ENCODE measurements around the gene DNASE1L2. TPM values are rescaled to one million over a fixed set of nuclear protein-coding genes. Genes with fewer than 3 reads are reported as not detected.
"Not testable (repeated sequence)": the region's sequence is repeated elsewhere in the genome, so short reads cannot be mapped to it uniquely, and the experiment has no call there.

DNASE1L2 gene
- total and polyA plus RNA-seq, 4 donors, result 0.13 to 0.67 (median 0.28) TPM

DNA sequence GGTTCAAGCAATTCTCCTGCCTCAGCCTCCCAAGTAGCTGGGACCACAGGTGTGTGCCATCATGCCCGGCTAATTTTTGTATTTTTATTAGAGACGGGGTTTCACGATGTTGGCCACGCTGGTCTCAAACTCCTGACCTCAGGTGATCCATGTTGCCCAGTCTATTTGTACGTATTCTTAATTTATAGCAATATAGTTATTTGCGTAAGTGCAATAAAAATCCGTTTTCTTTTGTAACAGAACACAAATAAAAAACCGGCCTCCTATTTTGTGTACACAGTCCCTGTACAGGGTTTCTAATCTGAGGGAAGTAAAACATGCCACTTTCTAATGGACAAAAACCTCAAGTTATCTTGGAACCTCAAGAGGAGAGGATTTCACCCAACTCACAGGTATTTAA lies 24.0 kb downstream of the DNASE1L2 start:
- Histone ChIP-seq H3K36me3 (ENCODE audit: control insufficient read depth in 4 of 4, insufficient read depth in 3 of 4, low read depth in 1 of 4, low read length in 3 of 4) (peaks cover 23 to 74% (median 43%) of the 10 kb centered on the region in 4 donors), H3K4me3 (ENCODE audit: low read depth in 1 of 3, low read length in 3 of 3) (no peak overlapping the region), H3K9me3 (ENCODE audit: control insufficient read depth in 4 of 4, low read length in 3 of 4) (no peaks in the 10 kb centered on the region), H3K9ac (ENCODE audit: low read depth in 1 of 2, low read length in 2 of 2) (no peak overlapping the region), H3K27ac (ENCODE audit: low read depth in 1 of 2, low read length in 2 of 2) (no peak overlapping the region), H3K27me3 (ENCODE audit: control insufficient read depth in 4 of 4, insufficient read depth in 4 of 4, low read length in 3 of 4) (no peaks in the 10 kb centered on the region), H3K4me1 (ENCODE audit: control insufficient read depth in 4 of 4, insufficient read depth in 4 of 4, low read length in 3 of 4) (peaks cover 0 to 5% (median 0%) of the 10 kb centered on the region in 4 donors)
- WGBS, result 92% methylated on average over 8 of the region's 8 CpGs
- TF ChIP-seq, protein P1, sequence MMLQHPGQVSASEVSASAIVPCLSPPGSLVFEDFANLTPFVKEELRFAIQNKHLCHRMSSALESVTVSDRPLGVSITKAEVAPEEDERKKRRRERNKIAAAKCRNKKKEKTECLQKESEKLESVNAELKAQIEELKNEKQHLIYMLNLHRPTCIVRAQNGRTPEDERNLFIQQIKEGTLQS (IDR thresholded peaks at IDR 0.05), result no peak
- TF ChIP-seq RAD21 (IDR thresholded peaks at IDR 0.05) (no peak), NR2F2 (IDR thresholded peaks at IDR 0.05) (no peak), HNF4G (IDR thresholded peaks at IDR 0.05) (no peak), RXRA (IDR thresholded peaks at IDR 0.05) (no peak), FOXA1 (IDR thresholded peaks at IDR 0.05) (no peak), EGR1 (IDR thresholded peaks at IDR 0.05; ENCODE audit: low read depth in 2 of 2) (no peak), SP1 (IDR thresholded peaks at IDR 0.05) (no peak)
- TF ChIP-seq, protein P2, sequence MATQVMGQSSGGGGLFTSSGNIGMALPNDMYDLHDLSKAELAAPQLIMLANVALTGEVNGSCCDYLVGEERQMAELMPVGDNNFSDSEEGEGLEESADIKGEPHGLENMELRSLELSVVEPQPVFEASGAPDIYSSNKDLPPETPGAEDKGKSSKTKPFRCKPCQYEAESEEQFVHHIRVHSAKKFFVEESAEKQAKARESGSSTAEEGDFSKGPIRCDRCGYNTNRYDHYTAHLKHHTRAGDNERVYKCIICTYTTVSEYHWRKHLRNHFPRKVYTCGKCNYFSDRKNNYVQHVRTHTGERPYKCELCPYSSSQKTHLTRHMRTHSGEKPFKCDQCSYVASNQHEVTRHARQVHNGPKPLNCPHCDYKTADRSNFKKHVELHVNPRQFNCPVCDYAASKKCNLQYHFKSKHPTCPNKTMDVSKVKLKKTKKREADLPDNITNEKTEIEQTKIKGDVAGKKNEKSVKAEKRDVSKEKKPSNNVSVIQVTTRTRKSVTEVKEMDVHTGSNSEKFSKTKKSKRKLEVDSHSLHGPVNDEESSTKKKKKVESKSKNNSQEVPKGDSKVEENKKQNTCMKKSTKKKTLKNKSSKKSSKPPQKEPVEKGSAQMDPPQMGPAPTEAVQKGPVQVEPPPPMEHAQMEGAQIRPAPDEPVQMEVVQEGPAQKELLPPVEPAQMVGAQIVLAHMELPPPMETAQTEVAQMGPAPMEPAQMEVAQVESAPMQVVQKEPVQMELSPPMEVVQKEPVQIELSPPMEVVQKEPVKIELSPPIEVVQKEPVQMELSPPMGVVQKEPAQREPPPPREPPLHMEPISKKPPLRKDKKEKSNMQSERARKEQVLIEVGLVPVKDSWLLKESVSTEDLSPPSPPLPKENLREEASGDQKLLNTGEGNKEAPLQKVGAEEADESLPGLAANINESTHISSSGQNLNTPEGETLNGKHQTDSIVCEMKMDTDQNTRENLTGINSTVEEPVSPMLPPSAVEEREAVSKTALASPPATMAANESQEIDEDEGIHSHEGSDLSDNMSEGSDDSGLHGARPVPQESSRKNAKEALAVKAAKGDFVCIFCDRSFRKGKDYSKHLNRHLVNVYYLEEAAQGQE (IDR thresholded peaks at IDR 0.05), result no peak
- TF ChIP-seq, protein P3, sequence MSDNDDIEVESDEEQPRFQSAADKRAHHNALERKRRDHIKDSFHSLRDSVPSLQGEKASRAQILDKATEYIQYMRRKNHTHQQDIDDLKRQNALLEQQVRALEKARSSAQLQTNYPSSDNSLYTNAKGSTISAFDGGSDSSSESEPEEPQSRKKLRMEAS (IDR thresholded peaks at IDR 0.05), result no peak
- TF ChIP-seq, protein P4, sequence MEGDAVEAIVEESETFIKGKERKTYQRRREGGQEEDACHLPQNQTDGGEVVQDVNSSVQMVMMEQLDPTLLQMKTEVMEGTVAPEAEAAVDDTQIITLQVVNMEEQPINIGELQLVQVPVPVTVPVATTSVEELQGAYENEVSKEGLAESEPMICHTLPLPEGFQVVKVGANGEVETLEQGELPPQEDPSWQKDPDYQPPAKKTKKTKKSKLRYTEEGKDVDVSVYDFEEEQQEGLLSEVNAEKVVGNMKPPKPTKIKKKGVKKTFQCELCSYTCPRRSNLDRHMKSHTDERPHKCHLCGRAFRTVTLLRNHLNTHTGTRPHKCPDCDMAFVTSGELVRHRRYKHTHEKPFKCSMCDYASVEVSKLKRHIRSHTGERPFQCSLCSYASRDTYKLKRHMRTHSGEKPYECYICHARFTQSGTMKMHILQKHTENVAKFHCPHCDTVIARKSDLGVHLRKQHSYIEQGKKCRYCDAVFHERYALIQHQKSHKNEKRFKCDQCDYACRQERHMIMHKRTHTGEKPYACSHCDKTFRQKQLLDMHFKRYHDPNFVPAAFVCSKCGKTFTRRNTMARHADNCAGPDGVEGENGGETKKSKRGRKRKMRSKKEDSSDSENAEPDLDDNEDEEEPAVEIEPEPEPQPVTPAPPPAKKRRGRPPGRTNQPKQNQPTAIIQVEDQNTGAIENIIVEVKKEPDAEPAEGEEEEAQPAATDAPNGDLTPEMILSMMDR (IDR thresholded peaks at IDR 0.05; ENCODE audit: low read depth, low read length, missing input control), result no peak
- no peak for DNase-seq (ENCODE audit: low spot score)

DNA sequence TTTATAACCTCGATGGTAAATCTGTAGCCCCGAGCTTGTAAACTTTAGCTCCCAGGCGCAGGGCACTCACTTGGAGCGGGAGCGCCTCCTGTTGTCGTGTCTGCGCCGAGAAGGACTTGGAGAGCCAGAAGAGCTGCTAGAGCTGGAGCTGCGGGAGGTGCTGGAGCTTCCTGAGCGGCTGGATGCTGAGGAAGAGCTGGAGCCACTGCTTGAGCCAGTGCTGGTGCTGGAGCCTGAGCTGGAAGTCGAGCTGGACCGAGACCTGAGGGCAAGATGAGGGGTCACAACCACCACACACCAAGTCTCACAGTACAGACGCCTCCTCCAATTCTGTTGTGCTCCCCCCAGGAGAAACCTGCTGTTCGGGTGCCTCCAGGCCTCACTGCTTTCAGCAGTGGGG lies 26.8 kb downstream of the DNASE1L2 start:
- H3K27ac ChIP-seq (ENCODE audit: low read depth in 1 of 2, low read length in 2 of 2); H3K9me3 ChIP-seq (ENCODE audit: control insufficient read depth in 4 of 4, low read length in 3 of 4); H3K4me3 ChIP-seq (ENCODE audit: low read depth in 1 of 3, low read length in 3 of 3); DNase-seq (ENCODE audit: low spot score); H3K27me3 ChIP-seq (ENCODE audit: control insufficient read depth in 4 of 4, insufficient read depth in 4 of 4, low read length in 3 of 4): not testable (repeated sequence)
- Histone ChIP-seq H3K4me1 (ENCODE audit: control insufficient read depth in 4 of 4, insufficient read depth in 4 of 4, low read length in 3 of 4) (peaks cover 3 to 15% (median 13%) of the 10 kb centered on the region in 4 donors), H3K9ac (ENCODE audit: low read depth in 1 of 2, low read length in 2 of 2) (peak overlapping the region in 1 of 2 donors; percentile 27), H3K36me3 (ENCODE audit: control insufficient read depth in 4 of 4, insufficient read depth in 3 of 4, low read depth in 1 of 4, low read length in 3 of 4) (peaks cover 18 to 46% (median 28%) of the 10 kb centered on the region in 4 donors)
- WGBS, result 91% methylated on average over 14 of the region's 14 CpGs

DNA sequence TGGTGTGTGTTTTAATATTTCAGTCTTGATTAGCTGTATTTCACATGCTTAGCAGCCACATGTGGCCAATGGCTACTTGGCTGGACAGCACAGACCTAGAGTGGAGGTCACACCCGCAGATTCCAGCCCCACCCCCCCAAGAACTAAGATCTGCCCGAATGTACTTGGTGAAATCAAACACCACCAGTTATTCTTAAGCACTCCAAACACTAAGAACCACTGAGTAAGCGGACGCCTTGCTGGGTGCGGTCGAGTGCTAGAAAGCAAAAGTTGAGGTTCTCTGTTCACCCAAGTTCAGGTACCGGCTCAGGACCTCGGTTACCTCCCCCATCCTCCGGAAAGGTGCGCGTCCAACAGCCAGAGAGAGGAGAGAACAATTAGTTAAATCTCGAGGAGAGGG lies 30.6 kb downstream of the DNASE1L2 start:
- Histone ChIP-seq H3K9ac (ENCODE audit: low read depth in 1 of 2, low read length in 2 of 2) (peak overlapping the region in 1 of 2 donors; percentile 37), H3K36me3 (ENCODE audit: control insufficient read depth in 4 of 4, insufficient read depth in 3 of 4, low read depth in 1 of 4, low read length in 3 of 4) (peaks cover 8 to 22% (median 12%) of the 10 kb centered on the region in 4 donors), H3K4me3 (ENCODE audit: low read depth in 1 of 3, low read length in 3 of 3) (peak overlapping the region; percentile 80 to 98 (median 86)), H3K4me1 (ENCODE audit: control insufficient read depth in 4 of 4, insufficient read depth in 4 of 4, low read length in 3 of 4) (peaks cover 11 to 30% (median 26%) of the 10 kb centered on the region in 4 donors)
- not testable (repeated sequence) for H3K27ac ChIP-seq (ENCODE audit: low read depth in 1 of 2, low read length in 2 of 2); H3K27me3 ChIP-seq (ENCODE audit: control insufficient read depth in 4 of 4, insufficient read depth in 4 of 4, low read length in 3 of 4); DNase-seq (ENCODE audit: low spot score); H3K9me3 ChIP-seq (ENCODE audit: control insufficient read depth in 4 of 4, low read length in 3 of 4)
- 8% methylated on average over 12 of the region's 12 CpGs for WGBS

Measured in liver (tissue), 9 donors.